Caco-2 (cell line): Measurements from ENCODE around the gene C20orf204. TPM values are rescaled to one million over a fixed set of nuclear protein-coding genes. Genes with fewer than 3 reads are reported as not detected.
A peak's percentile ranks its signal among the peaks of the same experiment; 100 is the strongest.

Source experiments
- BruUV-seq: library from RNA; stranded (reverse); fragments of 400-500 nt; replicated peaks from 2 replicates; lab custom pipeline; 2021; lab: Mats Ljungman, UMichigan
- CTCF ChIA-PET: fragments of 300-600 bp; sonication (Branson Sonifier 250); formaldehyde crosslinking; loops from one replicate; lab custom pipeline; 2022; ENCODE audit warnings: antibody characterized with exemption; lab: Charles Lee
- POLR2A ChIA-PET: fragments of 300-600 bp; sonication (Branson Sonifier 250); formaldehyde crosslinking; loops from one replicate; lab custom pipeline; 2022; ENCODE audit warnings: antibody characterized with exemption; lab: Charles Lee
- DNase-seq, 2 experiments: peaks; one replicate each; pipeline versions ENCODE4 v3.0.0 to v3.0.0-alpha.2; 2020 to 2022
- H3K27me3 ChIP-seq: replicated peaks from 2 replicates; pipeline ENCODE4 v1.6.0; 2011; ENCODE audit warnings: low read length; ENCODE audit not compliant: control insufficient read depth, insufficient read depth
- H3K36me3 ChIP-seq: 2 replicates; pipeline ENCODE4 v1.5.1; 2011; ENCODE audit warnings: low read length; ENCODE audit not compliant: control insufficient read depth, insufficient read depth
- H3K4me1 ChIP-seq: fragments of 250-450 bp; sonication (Bioruptor Pico); 2 replicates; pipeline ENCODE4 v1.5.1; 2020; ENCODE audit warnings: mild to moderate bottlenecking
- H3K4me3 ChIP-seq: 2 replicates; pipeline ENCODE4 v1.5.1; 2011; ENCODE audit warnings: low read depth, mild to moderate bottlenecking, control low read depth, low read length
- H3K9me3 ChIP-seq: fragments of 250-450 bp; sonication (Bioruptor Pico); 2 replicates; pipeline ENCODE4 v1.5.1; 2020; ENCODE audit warnings: mild to moderate bottlenecking, moderate library complexity
- H3K27ac Mint-ChIP-seq: one replicate; pipeline ENCODE4 v1.8.0; 2022; ENCODE audit warnings: mixed read lengths; ENCODE audit not compliant: unreplicated experiment
- H3K27me3 Mint-ChIP-seq: one replicate; pipeline ENCODE4 v1.8.0; 2022; ENCODE audit warnings: mixed read lengths; ENCODE audit not compliant: insufficient read depth, unreplicated experiment
- H3K36me3 Mint-ChIP-seq: one replicate; pipeline ENCODE4 v1.8.0; 2022; ENCODE audit warnings: mild to moderate bottlenecking, mixed read lengths; ENCODE audit not compliant: insufficient read depth, unreplicated experiment
- H3K4me1 Mint-ChIP-seq: one replicate; pipeline ENCODE4 v1.8.0; 2022; ENCODE audit warnings: low read depth, mixed read lengths; ENCODE audit not compliant: unreplicated experiment
- H3K4me3 Mint-ChIP-seq: one replicate; pipeline ENCODE4 v1.8.0; 2022; ENCODE audit warnings: mild to moderate bottlenecking, moderate library complexity, mixed read lengths; ENCODE audit not compliant: unreplicated experiment
- H3K9me3 Mint-ChIP-seq: one replicate; pipeline ENCODE4 v1.8.0; 2022; ENCODE audit warnings: mixed read lengths; ENCODE audit not compliant: unreplicated experiment
- CTCF ChIP-seq, 2 experiments: fragments of 200-600 bp in 1 of 2; IDR thresholded peaks; 1 replicate in 1 of 2; 2 replicates in 1 of 2; pipeline versions ENCODE4 v1.5.1 to v1.8.0; 2011 to 2022; ENCODE audit warnings: antibody characterized with exemption in 1 of 2, control low read depth in 1 of 2, inconsistent platforms in 1 of 2, low read depth in 1 of 2, low read length in 1 of 2, mild to moderate bottlenecking in 1 of 2, moderate library complexity in 1 of 2; ENCODE audit not compliant: insufficient read depth in 1 of 2, severe bottlenecking in 1 of 2, unreplicated experiment in 1 of 2
- intact Hi-C: fragments of 100-400 bp; cut with micrococcal nuclease; formaldehyde crosslinking; loops from one replicate; pipeline ENCODE4 v1.10.0; 2022; ENCODE audit not compliant: unreplicated experiment
- total RNA-seq: library from RNA; stranded (reverse); gene quantifications from 2 replicates; pipeline ENCODE4 v1.2.3, GENCODE V29; 2022

Gene C20orf204
- total RNA-seq, 1 experiment from 2014 or later: 3.2 TPM

- Histone ChIP-seq H3K4me1 (peaks cover 3% of the 10 kb centered on the region), H3K4me3 (no peak overlapping the region), H3K27me3 (peaks cover 1% of the 10 kb centered on the region), H3K9me3 (no peaks in the 10 kb centered on the region), H3K36me3 (no peaks in the 10 kb centered on the region)
- POLR2A ChIA-PET: no interaction called here
- BruUV-seq: no TSS peak
- peak overlapping the region; percentile 46 for H3K4me3 Mint-ChIP-seq
- no peaks in the 10 kb centered on the region for H3K9me3 Mint-ChIP-seq
- H3K27ac Mint-ChIP-seq: no peak overlapping the region
- H3K36me3 Mint-ChIP-seq: no peaks in the 10 kb centered on the region
- H3K4me1 Mint-ChIP-seq: no peaks in the 10 kb centered on the region
- DNase-seq: no peak
- CTCF ChIA-PET: interaction anchor here (1.6 kb wide), 1 partner anchor 9 kb away, joined by 7 read pairs; no protein-coding TSS in a partner anchor
- H3K27me3 Mint-ChIP-seq: peaks cover 21% of the 10 kb centered on the region
- intact Hi-C loops: loop anchor here (1.0 kb wide), 1 partner anchor 8 kb away; no protein-coding TSS in a partner anchor
- TF ChIP-seq CTCF (IDR thresholded peaks at IDR 0.05; ENCODE audit: insufficient read depth in 1 of 2, low read depth in 1 of 2, low read length in 1 of 2, severe bottlenecking in 1 of 2, unreplicated experiment in 1 of 2): no peak
Measured at GRCh38 chr20:64047046-64047389, 11.0 kb downstream of the C20orf204 start.

DNA sequence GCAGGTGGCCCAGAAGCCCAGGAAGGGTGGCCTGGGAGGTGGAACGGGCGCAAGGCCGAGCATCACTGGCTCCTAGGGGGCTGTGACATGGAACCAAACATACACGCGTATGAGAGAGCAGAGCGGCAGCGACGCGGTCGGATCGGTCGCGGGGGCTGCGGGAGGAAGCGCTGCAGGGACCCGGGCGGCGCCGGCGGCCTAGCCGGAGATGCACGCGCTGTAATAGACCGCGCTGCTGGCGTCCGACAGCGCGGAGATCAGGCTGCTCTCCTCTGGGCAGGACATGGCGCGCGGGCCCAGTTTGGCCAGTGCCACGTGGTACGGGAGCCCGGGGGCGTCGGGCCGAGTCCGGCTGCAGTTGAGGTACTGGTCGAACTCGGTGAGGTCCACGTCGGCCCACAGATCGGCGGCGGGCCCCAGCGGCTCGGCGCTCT is 12.0 kb downstream of the C20orf204 start:
- Histone ChIP-seq H3K4me3 (no peak overlapping the region), H3K9me3 (no peaks in the 10 kb centered on the region), H3K4me1 (peaks cover 3% of the 10 kb centered on the region), H3K36me3 (no peaks in the 10 kb centered on the region), H3K27me3 (peaks cover 1% of the 10 kb centered on the region)
- ChIA-PET CTCF (interaction anchor here (1.6 to 8.0 kb wide), 2 partner anchors 9 kb away, joined by 7 to 64 read pairs; no protein-coding TSS in a partner anchor), POLR2A (no interaction called here)
- Mint-ChIP-seq H3K4me3 (peak overlapping the region; percentile 46), H3K36me3 (no peaks in the 10 kb centered on the region), H3K27ac (no peak overlapping the region), H3K4me1 (no peaks in the 10 kb centered on the region), H3K27me3 (peaks cover 21% of the 10 kb centered on the region), H3K9me3 (no peaks in the 10 kb centered on the region)
- DNase-seq: no peak
- intact Hi-C loops: loop anchor here (1.0 kb wide), 1 partner anchor 9 kb away; no protein-coding TSS in a partner anchor
- BruUV-seq: no TSS peak
- no peak for TF ChIP-seq CTCF (IDR thresholded peaks at IDR 0.05; ENCODE audit: insufficient read depth in 1 of 2, low read depth in 1 of 2, low read length in 1 of 2, severe bottlenecking in 1 of 2, unreplicated experiment in 1 of 2)

DNA sequence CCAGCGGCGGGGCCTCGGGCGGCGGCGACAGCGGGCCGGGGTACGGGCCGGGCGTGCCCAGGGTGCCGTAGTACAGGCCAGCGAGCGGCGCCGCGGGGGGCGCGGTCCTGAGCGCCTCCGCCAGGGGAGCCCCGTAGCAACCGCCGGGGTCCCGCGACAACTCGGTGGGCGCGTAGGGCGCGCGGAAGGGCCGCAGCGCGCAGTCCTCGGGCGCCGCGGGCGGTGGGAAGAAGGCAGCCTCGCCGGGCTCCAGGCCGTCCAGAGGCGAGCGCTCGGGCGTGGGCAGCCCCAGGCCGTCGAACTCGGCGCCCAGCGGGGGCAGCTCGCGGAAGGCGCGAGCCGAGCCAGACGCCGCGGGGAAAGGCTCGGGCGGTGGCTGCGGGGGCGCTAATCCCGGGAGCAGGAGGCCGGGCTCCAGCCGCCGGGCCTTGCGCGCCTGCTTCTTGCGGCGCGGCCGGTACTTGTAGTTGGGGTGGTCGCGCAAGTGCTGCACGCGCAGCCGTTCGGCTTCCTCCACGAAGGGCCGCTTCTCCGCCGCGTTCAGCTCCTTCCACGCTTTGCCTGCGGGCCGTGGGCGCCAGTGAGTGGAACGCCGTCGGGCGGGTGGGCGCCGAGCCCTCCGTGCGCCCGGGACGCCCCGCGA is 12.5 kb downstream of the C20orf204 start:
- peaks cover 1% of the 10 kb centered on the region for H3K27me3 ChIP-seq
- no peaks in the 10 kb centered on the region for H3K9me3 ChIP-seq
- Mint-ChIP-seq H3K4me1 (no peaks in the 10 kb centered on the region), H3K4me3 (peak overlapping the region; percentile 61), H3K36me3 (no peaks in the 10 kb centered on the region), H3K9me3 (no peaks in the 10 kb centered on the region), H3K27ac (no peak overlapping the region), H3K27me3 (peaks cover 21% of the 10 kb centered on the region)
- CTCF ChIA-PET: interaction anchor here (8.0 kb wide), 1 partner anchor 10 kb away, joined by 64 read pairs; no protein-coding TSS in a partner anchor
- DNase-seq: no peak
- TF ChIP-seq CTCF (IDR thresholded peaks at IDR 0.05; ENCODE audit: insufficient read depth in 1 of 2, low read depth in 1 of 2, low read length in 1 of 2, severe bottlenecking in 1 of 2, unreplicated experiment in 1 of 2): no peak
- H3K4me3 ChIP-seq: peak overlapping the region; percentile 8
- intact Hi-C loops: loop anchor here (1.0 kb wide), 1 partner anchor 15 kb away; the partner anchor contains the start of gene TCEA2
- H3K36me3 ChIP-seq: no peaks in the 10 kb centered on the region
- no TSS peak for BruUV-seq
- POLR2A ChIA-PET: no interaction called here
- peaks cover 3% of the 10 kb centered on the region for H3K4me1 ChIP-seq
